HG02763 (cell line): ENCODE measurements around the gene CLEC1A.
"Not testable (repeated sequence)": the region's sequence is repeated elsewhere in the genome, so short reads cannot be mapped to it uniquely, and the experiment has no call there.

Experiments
- ATAC-seq: cut with Tn5 transposase; IDR thresholded peaks from one replicate; pipeline ENCODE4 v1.9.1; 2021; ENCODE audit warnings: mild to moderate bottlenecking, moderate library complexity; ENCODE audit not compliant: unreplicated experiment

The CLEC1A gene

GRCh38 chr12:10052193-10052913 is 46.4 kb downstream of the CLEC1A start:
- no peak for ATAC-seq

- ATAC-seq = no peak
These were observed 50.3 kb downstream of the CLEC1A start for GRCh38 chr12:10048526-10048925.

- no peak for ATAC-seq
These were observed 56.6 kb downstream of the CLEC1A start for GRCh38 chr12:10042167-10042566.

- no peak for ATAC-seq
These were observed 64.8 kb downstream of the CLEC1A start for GRCh38 chr12:10033783-10034545.

GRCh38 chr12:10031771-10032175 is 67.0 kb downstream of the CLEC1A start:
- ATAC-seq = no peak

- ATAC-seq = no peak
These were observed 67.5 kb downstream of the CLEC1A start for GRCh38 chr12:10031321-10031720.

GRCh38 chr12:10030446-10030845 is 68.3 kb downstream of the CLEC1A start, which contains the start of gene CLEC9A:
Gene CLEC9A, plus strand, starts transcription at chr12:10030682. Its CDS starts 22,006 bp downstream, at chr12:10052688.
- ATAC-seq = no peak

- no peak for ATAC-seq
These were observed 71.1 kb downstream of the CLEC1A start for GRCh38 chr12:10027721-10028120.

GRCh38 chr12:10027311-10027710 is 71.5 kb downstream of the CLEC1A start:
- no peak for ATAC-seq

- not testable (repeated sequence) for ATAC-seq
These were observed 72.1 kb downstream of the CLEC1A start for GRCh38 chr12:10026666-10027065.

GRCh38 chr12:10025236-10025635 is 73.5 kb downstream of the CLEC1A start:
- ATAC-seq = no peak

GRCh38 chr12:10021342-10021741 is 77.4 kb downstream of the CLEC1A start:
- ATAC-seq = no peak
